SK-N-SH treated with all-trans-retinoic acid at 6 μM for 48 hours (cell line): ENCODE results near the gene SDK1.

Experiments
- ESRRG ChIP-seq: fragments of 250-450 bp; sonication (Bioruptor Pico); IDR thresholded peaks from 2 replicates; pipeline ENCODE4 v1.6.1; 2021; ENCODE audit warnings: mild to moderate bottlenecking
- SNAI2 ChIP-seq: fragments of 250-450 bp; sonication (Bioruptor Pico); IDR thresholded peaks from 2 replicates; pipeline ENCODE4 v1.5.0; 2020; ENCODE audit warnings: mild to moderate bottlenecking, moderate library complexity

GRCh38 chr7:4272141-4272540 is 971.1 kb downstream of the SDK1 start:
- TF ChIP-seq SNAI2 (no peak), ESRRG (CRISPR knock-in tag) (no peak)
